Mammary epithelial cell (primary cell): ENCODE results near the gene LHB.

ENCODE experiments used
- EZH2 ChIP-seq: IDR thresholded peaks from 2 replicates; pipeline ENCODE4 v1.6.1; 2012; ENCODE audit warnings: low read length, inconsistent platforms, borderline replicate concordance
- TF ChIP-seq, protein P1 (sequence below), 2 donors: IDR thresholded peaks in 1 of 2; conservative IDR thresholded peaks in 1 of 2; 2 replicates each; pipeline ENCODE4 v1.5.1; 2011 to 2012; ENCODE audit warnings: inconsistent platforms in 2 of 2, low read length in 2 of 2, mild to moderate bottlenecking in 2 of 2, control low read depth in 1 of 2, low read depth in 1 of 2; ENCODE audit not compliant: insufficient read depth in 1 of 2; ENCODE audit errors: extremely low read depth in 1 of 2

DNA sequence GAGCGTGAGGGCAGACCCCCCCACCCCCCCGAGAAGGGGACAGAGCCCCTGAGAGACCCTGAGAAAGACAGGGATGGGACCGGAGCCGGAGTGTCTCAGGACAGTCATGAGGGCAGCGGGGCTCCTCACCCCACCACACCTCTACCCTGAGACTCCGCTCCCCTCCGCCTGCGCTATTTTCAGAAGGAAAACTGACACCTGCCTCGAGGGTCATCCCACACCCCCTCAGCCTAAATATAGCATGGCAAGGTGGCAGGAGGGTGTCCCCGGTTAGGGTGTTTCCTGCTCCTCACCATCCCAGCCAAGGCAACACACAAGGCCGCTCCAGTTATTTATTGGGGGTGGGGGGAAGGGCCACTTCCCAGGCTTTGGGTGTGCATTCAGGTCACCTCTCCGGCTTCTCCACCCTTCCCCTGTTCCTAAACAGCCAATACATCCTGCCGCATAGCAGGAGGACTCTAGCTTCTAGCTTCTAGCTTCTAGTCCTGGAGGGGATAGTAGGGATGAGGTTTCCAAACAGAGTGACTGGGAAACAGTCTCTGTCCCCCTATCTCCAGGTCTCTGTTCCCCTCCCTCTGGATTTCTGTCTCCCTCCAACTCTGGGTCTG lies 49.1 kb upstream of the LHB start:
- TF ChIP-seq, protein P1, sequence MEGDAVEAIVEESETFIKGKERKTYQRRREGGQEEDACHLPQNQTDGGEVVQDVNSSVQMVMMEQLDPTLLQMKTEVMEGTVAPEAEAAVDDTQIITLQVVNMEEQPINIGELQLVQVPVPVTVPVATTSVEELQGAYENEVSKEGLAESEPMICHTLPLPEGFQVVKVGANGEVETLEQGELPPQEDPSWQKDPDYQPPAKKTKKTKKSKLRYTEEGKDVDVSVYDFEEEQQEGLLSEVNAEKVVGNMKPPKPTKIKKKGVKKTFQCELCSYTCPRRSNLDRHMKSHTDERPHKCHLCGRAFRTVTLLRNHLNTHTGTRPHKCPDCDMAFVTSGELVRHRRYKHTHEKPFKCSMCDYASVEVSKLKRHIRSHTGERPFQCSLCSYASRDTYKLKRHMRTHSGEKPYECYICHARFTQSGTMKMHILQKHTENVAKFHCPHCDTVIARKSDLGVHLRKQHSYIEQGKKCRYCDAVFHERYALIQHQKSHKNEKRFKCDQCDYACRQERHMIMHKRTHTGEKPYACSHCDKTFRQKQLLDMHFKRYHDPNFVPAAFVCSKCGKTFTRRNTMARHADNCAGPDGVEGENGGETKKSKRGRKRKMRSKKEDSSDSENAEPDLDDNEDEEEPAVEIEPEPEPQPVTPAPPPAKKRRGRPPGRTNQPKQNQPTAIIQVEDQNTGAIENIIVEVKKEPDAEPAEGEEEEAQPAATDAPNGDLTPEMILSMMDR (conservative IDR thresholded peaks at IDR 0.05 in 1 of 2, IDR thresholded peaks at IDR 0.05 in 1 of 2; ENCODE audit: extremely low read depth in 1 of 2, insufficient read depth in 1 of 2, low read depth in 1 of 2, low read length in 2 of 2) = no peak
- no peak for TF ChIP-seq EZH2
